H9 (cell line): Measurements from ENCODE around the gene CCSER2. TPM values are rescaled to one million over a fixed set of nuclear protein-coding genes. Genes with fewer than 3 reads are reported as not detected.

Source experiments
- DNase-seq: peaks from one replicate; pipeline ENCODE4 v3.0.0-alpha.2; 2017
- H2AFZ ChIP-seq: one replicate; pipeline ENCODE4 v1.6.1; 2013; ENCODE audit warnings: mild to moderate bottlenecking, low read length, control low read depth, moderate library complexity
- H2AK5ac ChIP-seq: 2 replicates; pipeline ENCODE4 v1.6.1; 2013; ENCODE audit warnings: low read length, control low read depth, mixed read lengths; ENCODE audit not compliant: insufficient read length
- H2BK120ac ChIP-seq: one replicate; pipeline ENCODE4 v1.6.1; 2013; ENCODE audit warnings: low read depth, mild to moderate bottlenecking, low read length, control low read depth, inconsistent platforms; ENCODE audit not compliant: poor library complexity, severe bottlenecking
- H2BK12ac ChIP-seq: 2 replicates; pipeline ENCODE4 v1.6.1; 2013; ENCODE audit warnings: low read length, control low read depth, mixed read lengths, low read depth; ENCODE audit not compliant: insufficient read length
- H2BK15ac ChIP-seq: 2 replicates; pipeline ENCODE4 v1.6.1; 2013; ENCODE audit warnings: low read depth, low read length, control low read depth
- H2BK20ac ChIP-seq: one replicate; pipeline ENCODE4 v1.6.1; 2013; ENCODE audit warnings: low read depth, mild to moderate bottlenecking, low read length, control low read depth, inconsistent platforms; ENCODE audit not compliant: poor library complexity, severe bottlenecking
- H2BK5ac ChIP-seq: 2 replicates; pipeline ENCODE4 v1.6.1; 2013; ENCODE audit warnings: low read length, control low read depth, mixed read lengths; ENCODE audit not compliant: insufficient read length
- H3K14ac ChIP-seq: 2 replicates; pipeline ENCODE4 v1.6.1; 2013; ENCODE audit warnings: low read length, control low read depth; ENCODE audit not compliant: insufficient read depth
- H3K18ac ChIP-seq: 2 replicates; pipeline ENCODE4 v1.6.1; 2013; ENCODE audit warnings: low read depth, mild to moderate bottlenecking, mixed read lengths, low read length, control low read depth; ENCODE audit not compliant: insufficient read length
- H3K23ac ChIP-seq: 2 replicates; pipeline ENCODE4 v1.6.1; 2013; ENCODE audit warnings: low read length, control low read depth, mixed read lengths, low read depth; ENCODE audit not compliant: insufficient read length
- H3K23me2 ChIP-seq: 2 replicates; pipeline ENCODE4 v1.6.1; 2013; ENCODE audit warnings: low read depth, mild to moderate bottlenecking, mixed read lengths, low read length, control low read depth; ENCODE audit not compliant: insufficient read length, poor library complexity, severe bottlenecking
- H3K27ac ChIP-seq: 2 replicates; pipeline ENCODE4 v1.5.1; 2013; ENCODE audit warnings: low read length, control low read depth, mixed read lengths, low read depth; ENCODE audit not compliant: insufficient read length
- H3K27me3 ChIP-seq: 2 replicates; pipeline ENCODE4 v1.6.1; 2013; ENCODE audit warnings: low read length, control low read depth, inconsistent platforms; ENCODE audit not compliant: insufficient read depth
- H3K4ac ChIP-seq: 2 replicates; pipeline ENCODE4 v1.6.1; 2013; ENCODE audit warnings: low read depth, mild to moderate bottlenecking, control low read depth, inconsistent platforms, low read length, moderate library complexity
- H3K4me1 ChIP-seq: 2 replicates; pipeline ENCODE4 v1.6.1; 2013; ENCODE audit warnings: low read length, control low read depth, inconsistent platforms; ENCODE audit not compliant: insufficient read depth
- H3K4me2 ChIP-seq: 2 replicates; pipeline ENCODE4 v1.6.1; 2013; ENCODE audit warnings: low read length, control low read depth, mixed read lengths; ENCODE audit not compliant: insufficient read length, insufficient read depth
- H3K56ac ChIP-seq: 2 replicates; pipeline ENCODE4 v1.6.1; 2013; ENCODE audit warnings: low read depth, mild to moderate bottlenecking, mixed read lengths, low read length, control low read depth; ENCODE audit not compliant: insufficient read length
- H3K79me1 ChIP-seq: 2 replicates; pipeline ENCODE4 v1.6.1; 2013; ENCODE audit warnings: low read depth, mild to moderate bottlenecking, moderate library complexity, low read length, control low read depth, inconsistent platforms; ENCODE audit not compliant: insufficient read depth, poor library complexity, severe bottlenecking
- H3K79me2 ChIP-seq: 2 replicates; pipeline ENCODE4 v1.6.1; 2013; ENCODE audit warnings: low read length, control low read depth, inconsistent platforms; ENCODE audit not compliant: insufficient read depth
- H3K9ac ChIP-seq: 2 replicates; pipeline ENCODE4 v1.6.1; 2013; ENCODE audit warnings: low read length, control low read depth, mixed read lengths; ENCODE audit not compliant: insufficient read length; ENCODE audit errors: extremely low read depth
- H3K9me3 ChIP-seq: one replicate; pipeline ENCODE4 v1.6.1; 2013; ENCODE audit warnings: low read depth, low read length, inconsistent platforms; ENCODE audit not compliant: control insufficient read depth
- H3T11ph ChIP-seq: one replicate; pipeline ENCODE4 v1.6.1; 2013; ENCODE audit warnings: mild to moderate bottlenecking, low read length, control low read depth, inconsistent platforms
- H4K20me1 ChIP-seq: one replicate; pipeline ENCODE4 v1.6.1; 2013; ENCODE audit not compliant: control insufficient read depth, insufficient read length, insufficient read depth
- H4K5ac ChIP-seq: 2 replicates; pipeline ENCODE4 v1.6.1; 2013; ENCODE audit warnings: low read depth, mild to moderate bottlenecking, mixed read lengths, low read length, control low read depth; ENCODE audit not compliant: insufficient read length
- H4K8ac ChIP-seq: replicated peaks from 2 replicates; pipeline ENCODE4 v1.6.1; 2013; ENCODE audit warnings: low read length, control low read depth, mixed read lengths, low read depth; ENCODE audit not compliant: insufficient read length
- H4K91ac ChIP-seq: 2 replicates; pipeline ENCODE4 v1.6.1; 2013; ENCODE audit warnings: low read depth, mild to moderate bottlenecking, moderate library complexity, mixed read lengths, low read length, control low read depth; ENCODE audit not compliant: insufficient read length
- H3K27ac Mint-ChIP-seq, 3 experiments: 2 replicates in 2 of 3; 3 replicates in 1 of 3; pipeline ENCODE4 v1.8.0; 2020 to 2021; ENCODE audit warnings: mixed read lengths in 3 of 3, mild to moderate bottlenecking in 1 of 3, moderate library complexity in 1 of 3
- H3K27me3 Mint-ChIP-seq: 2 replicates; pipeline ENCODE4 v1.8.0; 2021; ENCODE audit warnings: low read depth, mild to moderate bottlenecking, moderate library complexity, mixed read lengths
- H3K36me3 Mint-ChIP-seq, 3 experiments: 2 replicates in 2 of 3; 3 replicates in 1 of 3; pipeline ENCODE4 v1.8.0; 2020 to 2021; ENCODE audit warnings: low read depth in 3 of 3, mixed read lengths in 3 of 3; ENCODE audit not compliant: insufficient read depth in 1 of 3
- H3K4me1 Mint-ChIP-seq, 2 experiments: 2 replicates each; pipeline ENCODE4 v1.8.0; 2020; ENCODE audit warnings: mixed read lengths in 2 of 2
- H3K4me3 Mint-ChIP-seq, 2 experiments: 2 replicates in 1 of 2; 3 replicates in 1 of 2; pipeline ENCODE4 v1.8.0; 2020 to 2021; ENCODE audit warnings: mild to moderate bottlenecking in 2 of 2, mixed read lengths in 2 of 2, moderate library complexity in 1 of 2
- H3K9me3 Mint-ChIP-seq, 2 experiments: 2 replicates in 1 of 2; 3 replicates in 1 of 2; pipeline ENCODE4 v1.8.0; 2020; ENCODE audit warnings: mild to moderate bottlenecking in 2 of 2, mixed read lengths in 2 of 2, moderate library complexity in 1 of 2
- CTCF ChIP-seq: fragments of 200-600 bp; sonication (generic); conservative IDR thresholded peaks from 3 replicates; pipeline ENCODE4 v1.8.0; 2021; ENCODE audit warnings: antibody characterized with exemption, mild to moderate bottlenecking
- whole genome bisulfite sequencing: extraction: QIAGEN DNeasy Blood & Tissue Kit; methylation state at CpG from one replicate; pipeline ENCODE4 v1.1.7; 2013; ENCODE audit warnings: missing lambda C conversion rate, low lambda C conversion rate, mixed read lengths; ENCODE audit not compliant: insufficient read length; ENCODE audit errors: extremely low coverage; 5-methylcytosine and 5-hydroxymethylcytosine counted together
- total RNA-seq: library from RNA; stranded (reverse); gene quantifications from 2 replicates; pipeline ENCODE4 v1.2.1, GENCODE V29; 2021

CCSER2 gene
- total RNA-seq, 1 experiment from 2014 or later, result 22.2 TPM

GRCh38 chr10:84365335-84365881 is 37.0 kb downstream of the CCSER2 start:
- Mint-ChIP-seq H3K9me3 (no peaks in the 10 kb centered on the region), H3K27me3 (no peaks in the 10 kb centered on the region), H3K36me3 (peaks cover 0 to 10% (median 2%) of the 10 kb centered on the region in 3 experiments; a peak in 4 of 7 replicates), H3K4me3 (no peak overlapping the region), H3K4me1 (peaks cover 19 to 21% of the 10 kb centered on the region in 2 experiments), H3K27ac (no peak overlapping the region)
- H3K4me2 ChIP-seq, result no peak overlapping the region
- no peaks in the 10 kb centered on the region for H3K23me2 ChIP-seq
- no peak overlapping the region for H4K8ac ChIP-seq
- no peak overlapping the region for H3K23ac ChIP-seq
- no peak overlapping the region for H3K56ac ChIP-seq
- DNase-seq, result no peak
- no peaks in the 10 kb centered on the region for H3K79me1 ChIP-seq
- 0 out of 2 replicates have a peak, but pooled peaks cover 2% of the 10 kb centered on the region for H3K4me1 ChIP-seq
- H4K5ac ChIP-seq, result no peak overlapping the region
- H2AK5ac ChIP-seq, result no peak overlapping the region
- no peak overlapping the region for H2BK120ac ChIP-seq
- H2BK15ac ChIP-seq, result no peak overlapping the region
- no peak overlapping the region for H3K4ac ChIP-seq
- no peak overlapping the region for H4K91ac ChIP-seq
- H3K9me3 ChIP-seq, result no peaks in the 10 kb centered on the region
- H3T11ph ChIP-seq, result no peak overlapping the region
- H2BK20ac ChIP-seq, result no peak overlapping the region
- peaks cover 7% of the 10 kb centered on the region; the same call in 1 of the 2 replicates for H3K79me2 ChIP-seq
- WGBS, result no CpG with 5 or more reads among the region's 5 CpGs
- no peaks in the 10 kb centered on the region for H3K27me3 ChIP-seq
- no peak overlapping the region for H3K14ac ChIP-seq
- no peak overlapping the region for H3K9ac ChIP-seq
- H3K18ac ChIP-seq, result no peak overlapping the region
- H3K27ac ChIP-seq, result no peak overlapping the region
- no peak for TF ChIP-seq CTCF
- H2BK5ac ChIP-seq, result no peak overlapping the region
- H2BK12ac ChIP-seq, result no peak overlapping the region
- no peak overlapping the region for H2AFZ ChIP-seq
- H4K20me1 ChIP-seq, result no peaks in the 10 kb centered on the region
